Measurements from ENCODE around the gene COMMD1. TPM values are rescaled to one million over a fixed set of nuclear protein-coding genes. Genes with fewer than 3 reads are reported as not detected.

The COMMD1 gene
- total RNA-seq, 2 donors from 2014 or later = 54.5 to 66.0 TPM

GRCh38 chr2:62178741-62179271, 273.3 kb downstream of the COMMD1 start:
- H3K9me3 ChIP-seq = no peaks in the 10 kb centered on the region
- TF ChIP-seq CTCF (IDR thresholded peaks at IDR 0.05) = no peak
- H3K36me3 ChIP-seq = no peaks in the 10 kb centered on the region
- peaks cover 0 to 30% of the 10 kb centered on the region in 2 donors for H3K4me1 ChIP-seq
- H3K27ac ChIP-seq = peak overlapping the region; percentile 20 to 70
- H3K4me3 ChIP-seq = no peak overlapping the region
- DNase-seq (ENCODE audit: low spot score) = no peak
- no peaks in the 10 kb centered on the region for H3K27me3 ChIP-seq

DNA sequence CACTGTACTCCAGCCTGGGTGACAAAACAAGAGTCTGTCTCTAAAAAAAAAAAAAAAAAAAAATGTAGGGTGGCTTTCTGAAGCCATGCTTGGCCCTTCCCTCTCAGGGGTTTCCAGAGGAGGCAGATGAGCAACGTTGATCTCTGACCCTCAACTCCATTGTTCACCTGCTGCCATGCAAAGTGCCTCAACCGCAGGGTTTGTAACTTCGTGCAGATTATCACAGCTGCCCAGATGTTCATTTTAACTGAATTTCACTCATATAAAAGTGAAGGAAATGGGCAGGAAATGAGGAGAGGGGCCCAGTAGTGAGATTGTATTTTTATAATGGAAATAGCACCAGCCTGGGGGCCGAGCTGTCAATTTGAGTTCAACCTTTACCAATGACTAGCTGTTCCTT, 275.5 kb downstream of the COMMD1 start:
- no peaks in the 10 kb centered on the region for H3K27me3 ChIP-seq
- H3K27ac ChIP-seq = no peak overlapping the region
- H3K9me3 ChIP-seq = no peaks in the 10 kb centered on the region
- H3K4me1 ChIP-seq = peaks cover 0 to 34% of the 10 kb centered on the region in 2 donors
- no peaks in the 10 kb centered on the region for H3K36me3 ChIP-seq
- no peak overlapping the region for H3K4me3 ChIP-seq
- TF ChIP-seq CTCF (IDR thresholded peaks at IDR 0.05) = no peak
- no peak for DNase-seq (ENCODE audit: low spot score)

DNA sequence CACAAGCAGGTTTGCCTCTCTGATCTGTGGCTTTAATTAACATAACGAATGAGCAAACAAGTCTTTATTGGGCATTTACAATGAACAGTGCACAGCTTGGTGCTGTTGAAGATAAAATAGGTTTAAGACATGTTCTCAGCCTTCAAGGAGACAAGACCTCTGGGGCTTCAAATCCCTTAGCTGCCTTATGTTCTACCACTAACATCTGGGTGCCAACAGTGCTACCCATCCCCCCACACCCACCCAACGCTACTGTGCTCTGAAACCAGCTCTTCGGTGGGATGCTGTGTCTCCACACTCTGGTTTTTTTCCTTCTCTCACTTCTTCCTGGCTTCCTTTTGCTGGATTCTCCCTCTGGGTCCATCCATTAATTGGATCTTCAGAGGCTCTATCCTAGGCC, 276.4 kb downstream of the COMMD1 start:
- no peaks in the 10 kb centered on the region for H3K36me3 ChIP-seq
- no peaks in the 10 kb centered on the region for H3K9me3 ChIP-seq
- no peak for DNase-seq (ENCODE audit: low spot score)
- H3K27me3 ChIP-seq = no peaks in the 10 kb centered on the region
- TF ChIP-seq CTCF (IDR thresholded peaks at IDR 0.05) = no peak
- no peak overlapping the region for H3K4me3 ChIP-seq
- no peak overlapping the region for H3K27ac ChIP-seq
- H3K4me1 ChIP-seq = peaks cover 0 to 36% of the 10 kb centered on the region in 2 donors

DNA sequence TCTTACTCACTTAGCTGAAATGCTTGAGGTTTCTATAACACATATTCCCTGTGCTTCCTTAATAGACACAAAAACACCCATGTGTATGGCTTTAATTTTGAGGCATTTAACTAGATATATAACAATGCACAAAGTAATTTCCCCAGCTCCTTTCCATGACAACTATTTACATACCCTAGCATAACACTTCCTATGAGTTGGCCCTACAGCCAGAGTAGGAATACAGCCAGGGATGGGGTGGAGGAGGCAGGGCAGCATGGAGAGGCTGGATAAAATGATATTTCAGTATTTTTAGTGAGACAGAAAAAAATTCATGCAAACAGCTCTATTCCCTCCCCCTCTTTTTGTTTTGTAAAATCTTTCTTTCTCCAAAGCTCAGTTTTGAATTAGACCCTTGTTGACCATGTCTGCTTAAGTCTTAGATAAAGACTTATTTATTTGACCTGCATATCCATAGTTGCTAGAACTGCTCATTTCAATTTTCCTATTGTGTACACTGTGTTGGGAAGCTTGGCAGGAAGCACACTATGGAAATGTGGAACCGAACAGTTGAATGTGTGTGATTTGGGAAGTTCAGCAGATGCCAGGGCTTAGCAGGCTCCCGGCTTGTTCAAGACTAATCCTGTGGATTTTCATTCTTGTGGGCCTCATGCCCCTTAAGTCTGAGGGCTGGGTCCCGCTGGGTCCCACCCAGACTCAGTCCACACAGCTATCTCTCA, 279.2 kb downstream of the COMMD1 start:
- no peaks in the 10 kb centered on the region for H3K9me3 ChIP-seq
- no peak for DNase-seq (ENCODE audit: low spot score)
- TF ChIP-seq CTCF (IDR thresholded peaks at IDR 0.05) = no peak

More for the DNA sequence above, 279.2 kb downstream of the COMMD1 start:
- H3K27ac ChIP-seq = no peak overlapping the region
- no peaks in the 10 kb centered on the region for H3K27me3 ChIP-seq
- H3K4me3 ChIP-seq = no peak overlapping the region
- H3K4me1 ChIP-seq = peaks cover 0 to 29% of the 10 kb centered on the region in 2 donors
- no peaks in the 10 kb centered on the region for H3K36me3 ChIP-seq

Other genes starting within 250 kb of the COMMD1 start
- gene FAM161A, start 51.6 kb upstream of the COMMD1 start, total RNA-seq = 1 to 10 TPM in 1 of 2 donors, under 1 TPM in 1; 0.41 to 1.8 TPM
- 10 to 100 TPM; 64.9 to 69.8 TPM for gene CCT4, start 17.0 kb upstream of the COMMD1 start, total RNA-seq